HT1080 (cell line): ENCODE data around the gene TTC31. TPM values are rescaled to one million over a fixed set of nuclear protein-coding genes. Genes with fewer than 3 reads are reported as not detected.
"Not testable (repeated sequence)": the region's sequence is repeated elsewhere in the genome, so short reads cannot be mapped to it uniquely, and the experiment has no call there.

Experiments
- DNase-seq: peaks from one replicate; pipeline ENCODE4 v3.0.0-alpha.2; 2015; ENCODE audit warnings: low read depth
- polyA plus RNA-seq, 2 experiments: library from polyadenylated mRNA; depleted of rRNA; stranded (reverse); fragments of >200 nt; gene quantifications; 2 replicates each; pipeline ENCODE4 v1.2.3, GENCODE V29; 2015
- total RNA-seq: library from RNA; depleted of rRNA; stranded (reverse); fragments of >200 nt; shearing (Covaris generic); gene quantifications from 2 replicates; pipeline ENCODE4 v1.2.3, GENCODE V29; 2014; rRNA removed

The TTC31 gene
- total RNA-seq = 18.7 and 26.0 TPM in 2 replicates
- polyA plus RNA-seq (2015; cell fraction: cytosol; rRNA removed) = 22.7 and 27.3 TPM in 2 replicates
- polyA plus RNA-seq (2015; cell fraction: nucleus; rRNA removed) = 120 and 125 TPM in 2 replicates

GRCh38 chr2:74482801-74483674 is at the start of gene TTC31, which contains the start of gene CCDC142:
Gene TTC31, plus strand, starts transcription at chr2:74483081. Its CDS starts 15 bp downstream, at chr2:74483096.
Gene CCDC142, minus strand, starts transcription at chr2:74482998. Its CDS starts 161 bp downstream, at chr2:74482837.
- peak; percentile 92 for DNase-seq

DNA sequence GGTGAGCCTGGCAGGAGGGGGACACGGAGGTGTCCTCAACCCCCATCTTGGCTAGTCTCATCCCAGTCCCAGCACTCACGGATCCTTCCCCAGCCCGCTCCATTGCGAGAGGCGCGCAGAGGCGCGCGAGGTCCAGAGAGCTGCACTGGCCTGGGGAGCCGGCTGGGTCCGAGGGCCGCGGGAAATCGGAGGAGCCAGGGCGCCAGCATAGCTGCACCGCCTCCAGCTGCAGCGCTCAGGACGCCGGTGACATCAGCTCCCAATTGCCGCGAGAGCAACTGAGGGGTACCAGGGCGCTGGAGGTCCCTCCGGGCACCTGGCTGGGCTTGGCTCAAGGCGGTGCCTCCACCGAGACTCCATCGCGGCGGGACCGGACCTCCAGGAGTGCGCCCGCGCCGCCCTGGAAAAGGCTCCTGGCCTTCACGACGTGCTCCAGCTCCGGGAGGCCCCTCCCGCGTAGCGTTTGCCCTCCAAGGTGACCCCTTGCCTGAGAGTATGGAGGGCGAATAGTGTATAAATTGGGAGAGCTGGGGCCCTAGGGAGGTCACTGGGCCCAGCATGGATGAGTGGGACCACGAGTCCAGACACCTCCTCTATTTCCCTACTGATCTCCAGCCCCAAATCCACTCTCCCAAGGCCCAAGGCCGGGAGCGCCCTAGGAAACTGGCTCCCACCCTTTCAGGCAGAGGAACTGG is 46.6 kb upstream of the TTC31 start:
- DNase-seq = no peak

- DNase-seq = no peak
Measured at GRCh38 chr2:74436848-74437695, 45.8 kb upstream of the TTC31 start.

DNA sequence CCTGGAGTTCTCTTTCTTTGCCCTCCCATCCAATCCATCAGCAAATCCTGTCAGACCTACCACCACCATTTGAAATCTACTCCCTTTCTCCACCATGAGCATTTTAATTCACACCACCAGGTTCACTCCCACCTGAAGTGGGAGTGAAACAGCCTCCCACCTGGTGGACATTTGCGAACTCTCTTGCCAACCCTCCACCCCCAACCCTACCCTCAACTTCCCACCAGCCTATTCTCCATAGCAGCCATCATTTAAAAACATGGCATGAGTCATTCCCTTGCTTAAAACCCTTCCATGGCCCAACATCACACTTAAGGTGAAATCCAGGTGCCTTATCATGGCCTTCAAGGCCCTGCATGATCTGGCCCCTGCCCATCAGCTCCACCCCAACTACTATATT is 44.6 kb upstream of the TTC31 start:
- no peak for DNase-seq

DNA sequence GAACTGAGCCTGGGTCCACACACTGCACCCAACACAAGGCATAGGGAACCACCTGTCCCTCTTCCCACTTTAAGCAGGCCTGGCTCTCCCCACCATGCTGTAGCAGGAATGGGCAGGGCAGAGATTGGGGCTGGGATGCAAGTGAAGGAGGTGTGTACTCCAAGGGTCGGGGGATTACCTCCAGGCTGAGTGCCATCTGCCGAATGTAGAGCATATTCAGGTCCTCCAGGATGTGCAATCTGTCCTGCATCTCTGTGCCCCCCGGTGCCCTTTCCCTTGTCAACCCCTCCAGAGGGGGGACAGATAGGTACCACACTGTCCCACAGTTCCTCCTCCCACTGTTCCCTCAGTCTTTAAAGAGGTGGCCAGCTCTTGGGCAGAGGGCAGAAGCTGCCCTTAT is 43.5 kb upstream of the TTC31 start:
- DNase-seq = no peak

DNA sequence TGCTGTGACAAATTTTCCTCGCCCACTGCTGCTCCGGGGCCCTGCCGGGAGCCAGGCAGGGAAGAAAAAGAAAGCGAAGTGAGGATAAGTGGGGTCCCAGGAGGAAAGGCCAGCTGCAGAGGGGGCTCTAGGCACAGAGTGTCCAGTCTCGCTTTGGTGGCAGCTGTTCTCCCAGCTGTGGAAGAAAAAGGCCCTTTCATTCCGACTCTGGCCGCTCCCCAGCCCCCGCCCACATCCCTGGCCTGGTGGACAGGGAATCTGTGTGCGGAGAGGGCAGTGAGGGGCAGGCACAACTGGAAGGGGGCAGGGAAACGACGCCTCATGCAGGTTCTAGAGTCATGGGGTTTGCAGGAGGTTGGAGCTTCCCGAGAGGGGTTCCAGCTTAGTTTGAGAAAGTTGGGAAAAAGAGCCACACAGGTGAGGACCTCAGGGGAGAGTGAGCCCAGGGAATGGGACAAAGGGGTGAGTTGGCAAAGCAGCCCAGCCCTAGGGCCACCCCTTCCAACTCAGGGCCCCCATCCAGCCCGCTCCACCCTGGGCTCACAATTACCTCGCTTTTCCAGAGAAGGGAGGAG is 43.0 kb upstream of the TTC31 start:
- peak; percentile 63 for DNase-seq

- DNase-seq = peak; percentile 81
Measured at GRCh38 chr2:74440378-74441169, 42.3 kb upstream of the TTC31 start.

DNA sequence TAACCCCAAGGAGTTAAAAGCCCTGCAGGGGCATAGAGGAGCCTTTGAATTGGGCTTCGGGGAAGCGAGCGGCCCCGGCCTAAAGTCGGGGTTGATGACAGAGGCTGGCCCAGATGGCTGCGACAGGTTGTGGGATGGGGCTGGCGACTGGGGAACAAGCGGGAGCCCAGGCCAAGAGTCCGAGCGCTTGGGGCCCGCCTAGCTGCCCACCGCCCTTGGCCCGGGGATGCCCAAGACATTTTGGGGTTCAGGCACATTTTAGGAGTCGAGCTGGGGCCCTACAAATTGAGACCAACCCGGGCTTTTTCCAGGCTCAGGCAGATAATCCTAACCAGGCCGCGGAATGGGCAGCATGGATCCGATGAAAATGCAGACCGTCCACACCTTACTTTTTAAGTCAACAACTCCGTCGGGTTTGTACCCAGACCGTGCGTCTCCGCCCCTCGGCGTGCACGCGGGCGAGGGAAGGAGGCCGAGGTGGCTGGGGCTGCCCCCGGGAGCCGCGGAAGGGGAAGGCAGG is 41.7 kb upstream of the TTC31 start:
- no peak for DNase-seq

GRCh38 chr2:74441690-74442482 is 41.0 kb upstream of the TTC31 start, which contains the start of gene RTKN:
Gene RTKN, minus strand, starts transcription at chr2:74441937. Its CDS starts 121 bp downstream, at chr2:74441816.
- no peak for DNase-seq

DNA sequence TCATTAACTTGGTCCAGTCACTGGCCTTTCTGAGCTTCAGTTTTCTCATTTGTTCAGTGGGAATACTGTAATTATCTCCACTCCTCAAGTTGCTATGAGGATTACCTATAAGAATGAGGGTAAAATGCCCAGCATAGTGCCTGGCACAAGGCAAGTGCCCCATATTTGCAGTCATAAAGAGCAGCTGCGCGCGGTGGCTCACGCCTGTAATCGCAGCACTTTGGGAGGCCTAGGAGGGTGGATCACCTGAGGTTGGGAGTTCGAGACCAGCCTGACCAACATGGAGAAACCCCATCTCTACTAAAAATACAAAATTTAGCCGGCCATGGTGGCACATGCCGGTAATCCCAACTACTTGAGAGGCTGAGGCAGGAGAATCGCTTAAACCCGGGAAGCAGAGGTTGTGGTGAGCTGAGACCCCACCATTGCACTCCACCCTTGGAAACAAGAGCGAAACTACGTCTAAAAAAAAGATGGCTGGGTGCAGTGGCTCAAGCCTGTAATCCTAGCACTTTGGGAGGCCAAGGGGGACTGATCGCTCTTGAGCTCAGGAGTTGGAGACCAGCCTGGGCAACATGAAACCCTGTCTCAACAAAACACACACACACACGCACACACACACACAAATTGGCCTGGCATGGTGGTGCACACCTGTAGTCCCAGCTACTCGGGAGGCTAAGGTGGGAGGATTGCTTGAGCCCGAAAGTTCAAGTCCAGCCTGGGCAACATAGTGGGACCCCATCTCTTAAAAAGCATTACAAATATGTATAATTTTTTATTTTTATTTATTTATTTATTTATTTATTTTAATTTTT is 40.2 kb upstream of the TTC31 start:
- DNase-seq = not testable (repeated sequence)

- no peak for DNase-seq
Measured at GRCh38 chr2:74444498-74445318, 38.2 kb upstream of the TTC31 start.

GRCh38 chr2:74447230-74447999 is 35.5 kb upstream of the TTC31 start:
- DNase-seq = no peak

DNA sequence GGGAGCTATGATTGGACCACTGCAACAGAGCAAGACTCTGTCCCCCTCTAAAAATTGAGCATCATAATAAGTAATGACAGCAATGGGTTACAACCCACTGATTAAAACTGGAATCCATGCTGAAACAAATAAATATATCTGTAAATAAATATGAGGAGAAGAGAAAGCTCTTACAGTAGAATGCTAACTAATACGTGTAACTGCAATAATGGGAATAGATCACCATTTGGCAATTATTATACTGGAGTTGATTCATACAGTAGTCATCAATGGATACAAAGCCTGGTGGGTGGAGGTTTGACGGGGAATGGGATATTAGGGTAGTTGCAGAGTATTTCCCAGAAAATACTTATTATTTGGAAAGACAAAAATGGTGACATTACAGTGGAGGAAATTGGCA is 34.1 kb upstream of the TTC31 start:
- no peak for DNase-seq

DNA sequence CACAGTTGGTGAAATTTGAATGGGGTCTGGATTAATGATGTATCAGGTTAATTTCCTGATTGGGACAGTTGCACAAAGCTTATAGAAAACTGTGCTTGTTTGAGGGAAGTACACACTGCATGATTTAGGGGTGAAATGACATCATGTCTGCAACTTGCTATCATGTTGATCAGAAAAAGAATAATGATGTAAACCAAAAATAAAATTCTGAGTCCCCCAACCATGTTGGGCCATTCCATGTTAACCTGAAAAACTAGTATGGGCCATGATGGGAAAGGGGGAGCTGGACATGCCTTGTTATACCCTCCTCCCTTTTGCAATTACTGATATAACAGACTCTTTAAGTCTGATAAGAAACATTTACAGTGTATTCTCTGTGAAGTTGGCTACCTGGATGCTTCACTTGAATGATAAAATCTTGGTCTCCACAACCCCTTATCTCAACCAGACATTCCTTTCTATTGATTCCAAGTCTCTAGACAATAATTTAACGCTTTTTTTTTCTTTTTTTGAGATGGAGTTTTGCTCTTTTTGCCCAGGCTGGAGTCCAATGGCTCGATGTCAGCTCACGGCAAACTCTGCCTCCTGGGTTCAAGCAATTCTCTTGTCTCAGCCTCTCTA is 32.2 kb upstream of the TTC31 start:
- no peak for DNase-seq

DNA sequence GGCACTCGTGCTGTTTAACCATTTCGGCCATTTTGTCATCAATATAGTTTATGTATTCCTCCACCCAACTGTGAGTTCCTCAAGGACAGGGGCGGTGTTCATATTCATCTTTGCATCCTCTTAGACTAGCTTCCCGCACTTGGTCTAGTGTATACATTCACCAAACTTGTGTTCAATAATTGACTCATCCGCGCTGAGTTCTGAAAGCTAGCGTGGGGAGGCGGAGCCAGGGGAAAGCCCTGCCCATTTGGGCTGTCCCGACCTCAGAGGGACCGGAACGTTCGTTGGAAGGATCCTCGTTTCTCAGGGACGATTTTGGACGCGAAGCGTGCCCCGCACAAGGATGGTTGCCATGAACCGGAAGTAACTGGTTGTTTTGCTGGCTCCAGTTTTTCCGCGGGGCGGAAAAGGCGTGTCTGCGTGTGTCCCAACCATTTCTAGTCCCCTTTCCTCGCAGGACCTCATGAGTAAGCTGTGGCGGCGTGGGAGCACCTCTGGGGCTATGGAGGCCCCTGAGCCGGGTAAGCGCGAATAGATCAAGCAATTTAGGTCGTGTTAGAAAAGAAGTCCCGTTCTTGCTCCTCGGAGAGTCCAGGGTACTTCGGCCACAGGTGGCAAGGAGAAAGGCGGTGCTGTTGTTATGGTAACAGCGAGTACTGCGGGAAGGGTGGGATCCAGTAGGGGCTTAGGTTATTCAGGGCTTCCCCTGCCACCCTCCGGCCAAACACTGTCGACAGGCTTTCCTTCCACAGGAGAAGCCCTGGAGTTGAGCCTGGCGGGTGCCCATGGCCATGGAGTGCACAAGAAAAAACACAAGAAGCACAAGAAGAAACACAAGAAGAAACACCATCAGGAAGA is 28.0 kb upstream of the TTC31 start, which contains the start of gene INO80B:
INO80B (plus strand) TSS at position 434 of the 858 bp plus-strand sequence; CDS start at position 464, 30 bp downstream.
- DNase-seq = peak; percentile 95
